Daoy (cell line): ENCODE data around the gene ACKR3. TPM values are rescaled to one million over a fixed set of nuclear protein-coding genes. Genes with fewer than 3 reads are reported as not detected.

Experiments used
- DNase-seq: peaks from one replicate; pipeline ENCODE4 v3.0.0-alpha.2; 2015; ENCODE audit warnings: low read depth
- total RNA-seq: library from RNA; depleted of rRNA; stranded (reverse); fragments of >200 nt; shearing (Covaris generic); gene quantifications from 2 replicates; pipeline ENCODE4 v1.2.3, GENCODE V29; 2014

ACKR3 gene
- total RNA-seq, 1 experiment from 2014 or later, result 6.3 TPM

DNA sequence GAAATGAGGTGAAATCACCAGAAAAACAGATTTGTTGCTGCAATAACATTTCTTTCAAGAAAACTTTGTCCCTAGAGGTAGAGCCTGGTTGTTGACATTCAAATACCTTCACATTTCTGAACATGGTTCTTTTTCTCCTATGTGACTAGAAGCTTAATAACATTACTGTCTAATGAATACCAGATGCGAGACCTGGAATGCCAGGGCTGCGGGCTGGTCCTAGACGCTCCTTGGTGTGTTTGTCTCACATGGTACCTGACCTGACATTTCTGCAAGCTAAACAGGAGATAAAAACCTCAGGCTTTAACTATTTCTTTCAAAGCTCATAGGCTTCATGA is 38.5 kb downstream of the ACKR3 start:
- DNase-seq, result no peak

DNA sequence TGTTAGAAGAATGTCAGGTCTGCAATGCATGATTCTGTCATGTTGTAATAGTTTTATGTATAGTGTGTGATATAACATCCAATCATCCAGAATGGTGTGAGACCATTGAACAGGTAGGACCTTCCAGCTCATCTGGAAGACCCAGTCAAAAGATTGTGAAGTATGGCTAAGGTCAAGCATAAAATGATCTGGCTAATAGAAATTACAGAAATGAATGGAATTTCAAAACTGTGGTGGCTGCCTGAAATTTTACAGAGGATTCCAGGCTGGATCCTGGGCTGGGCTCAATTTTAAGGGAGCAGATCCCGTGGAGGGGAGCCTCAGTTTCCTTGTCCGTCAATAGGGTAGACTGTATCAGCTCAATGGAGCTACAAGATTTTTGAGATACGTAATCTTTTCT is 39.1 kb downstream of the ACKR3 start:
- no peak for DNase-seq

DNA sequence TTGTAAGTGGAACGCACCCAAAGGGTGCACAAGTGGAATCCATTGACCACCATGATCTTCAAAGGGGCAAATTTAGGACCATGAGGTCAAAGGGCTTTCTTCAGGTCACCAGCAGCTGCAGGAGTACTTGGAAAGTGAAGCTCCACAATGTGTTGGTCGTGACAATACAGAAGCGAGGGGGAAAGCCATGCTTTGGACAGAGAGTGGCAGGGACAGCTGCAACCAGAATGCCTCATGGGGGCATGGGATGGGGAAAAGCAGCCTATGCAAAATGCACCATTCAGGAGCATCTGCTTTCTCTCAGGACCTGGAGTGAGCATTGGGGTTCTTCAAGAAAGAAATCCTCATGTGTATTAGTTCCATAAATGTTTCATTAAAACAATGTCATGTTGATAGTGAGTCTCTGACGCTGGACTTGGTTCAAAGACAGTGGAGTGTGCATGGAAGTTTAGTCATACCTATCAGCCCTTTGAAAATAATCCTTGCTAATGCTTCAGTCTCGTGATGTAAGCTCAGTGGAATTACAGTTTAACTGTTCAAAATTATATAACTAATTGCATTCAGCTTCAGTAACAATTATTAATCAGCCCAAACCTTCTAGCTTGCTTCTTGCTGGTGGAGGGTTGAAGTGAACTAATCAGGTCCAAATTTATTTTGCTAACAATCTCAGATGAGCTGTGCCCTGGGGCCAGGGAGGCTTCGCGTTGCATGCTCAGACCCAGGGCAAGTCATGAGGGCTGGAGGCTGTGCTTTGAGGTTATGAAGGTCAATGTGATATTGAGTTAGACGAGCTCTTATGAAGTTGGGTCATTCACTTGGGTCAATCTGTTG is 41.6 kb downstream of the ACKR3 start:
- no peak for DNase-seq

- no peak for DNase-seq
These were observed 43.1 kb downstream of the ACKR3 start for GRCh38 chr2:236612737-236613136.

GRCh38 chr2:236613612-236614011 is 44.0 kb downstream of the ACKR3 start:
- no peak for DNase-seq

DNA sequence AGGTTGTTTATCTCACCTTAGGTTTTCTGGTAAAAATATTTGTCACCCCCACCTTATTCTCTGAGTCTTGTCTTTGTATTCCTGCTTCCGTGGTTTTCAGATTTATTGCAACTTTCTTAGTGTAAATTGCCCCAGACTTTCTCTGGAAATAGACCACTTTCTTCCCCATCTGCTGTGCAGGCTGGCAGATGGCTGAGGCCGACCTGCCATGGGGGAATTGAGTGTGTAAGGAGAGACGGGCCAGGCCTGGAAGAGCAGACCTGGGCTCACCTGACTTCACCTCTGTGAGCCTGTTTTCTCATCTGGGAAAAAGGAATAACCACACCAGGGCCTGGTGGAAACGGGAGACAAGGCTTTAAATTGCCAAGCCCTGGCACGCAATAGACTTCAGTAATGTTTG is 44.9 kb downstream of the ACKR3 start:
- no peak for DNase-seq

DNA sequence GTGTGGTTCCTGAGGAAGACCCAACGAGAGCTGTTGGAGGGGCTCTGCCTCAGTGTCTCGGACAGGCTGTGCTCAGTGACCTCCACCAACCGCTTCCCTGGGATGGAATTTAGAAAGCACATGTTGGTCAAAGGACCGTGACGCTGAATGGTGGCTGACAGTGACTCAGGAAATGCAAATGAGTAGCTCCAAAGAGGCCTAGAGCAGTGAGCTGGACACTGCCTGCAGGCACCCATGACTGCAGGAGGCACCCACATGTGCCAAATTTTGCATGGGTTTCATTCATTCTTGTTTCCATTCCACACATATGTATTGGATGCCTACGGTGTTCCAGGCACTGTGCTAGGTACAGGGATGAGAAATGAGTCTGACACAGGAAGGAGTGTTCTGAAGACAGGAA is 46.4 kb downstream of the ACKR3 start:
- DNase-seq, result no peak

GRCh38 chr2:236616624-236617023 is 47.0 kb downstream of the ACKR3 start:
- DNase-seq, result no peak

GRCh38 chr2:236617221-236617737 is 47.7 kb downstream of the ACKR3 start:
- DNase-seq, result no peak

DNA sequence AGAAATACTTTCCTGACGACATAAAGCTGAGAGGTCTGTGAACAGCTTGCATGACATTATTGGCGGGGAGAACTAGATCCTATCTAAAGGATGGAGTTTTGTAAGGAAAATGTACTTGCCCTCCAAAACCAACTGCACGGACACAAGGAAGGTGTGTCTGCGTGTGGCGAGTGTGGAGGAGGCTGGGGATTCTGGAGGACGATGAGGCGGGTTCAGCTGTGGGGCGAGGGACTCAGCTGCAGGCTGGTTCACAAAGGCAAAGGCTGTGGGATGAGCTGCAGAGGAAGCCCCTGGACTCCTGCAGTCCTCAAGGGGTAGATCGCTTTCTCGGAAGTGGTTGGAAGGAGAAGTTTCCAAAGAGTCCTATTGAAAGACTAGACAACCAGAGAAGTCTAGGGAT is 48.2 kb downstream of the ACKR3 start:
- DNase-seq, result no peak

DNA sequence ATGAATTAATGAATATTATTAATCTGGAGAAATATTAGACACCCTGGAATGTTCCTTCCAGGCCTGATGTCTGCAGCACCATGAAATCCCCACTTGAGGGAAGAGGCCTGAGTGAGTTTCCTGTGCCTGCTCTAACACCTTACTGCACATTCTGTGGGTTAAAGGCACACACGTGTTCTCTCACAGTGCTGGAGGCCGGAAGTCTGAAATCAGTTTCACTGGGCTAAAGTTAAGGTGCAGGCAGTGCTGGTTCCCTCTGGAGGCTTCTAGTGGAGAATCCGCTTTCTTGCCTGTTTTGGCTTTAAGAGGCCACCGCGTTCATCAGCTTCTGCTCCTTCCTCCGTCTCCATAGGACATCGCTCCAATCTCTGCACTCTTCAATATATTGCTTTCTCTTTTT is 48.7 kb downstream of the ACKR3 start:
- peak; percentile 6 for DNase-seq

- no peak for DNase-seq
These were observed 50.4 kb downstream of the ACKR3 start for GRCh38 chr2:236619910-236620612.

- no peak for DNase-seq
These were observed 52.2 kb downstream of the ACKR3 start for GRCh38 chr2:236621786-236622185.

- no peak for DNase-seq
These were observed 52.6 kb downstream of the ACKR3 start for GRCh38 chr2:236622201-236622600.

GRCh38 chr2:236622660-236623059 is 53.0 kb downstream of the ACKR3 start:
- DNase-seq, result no peak

DNA sequence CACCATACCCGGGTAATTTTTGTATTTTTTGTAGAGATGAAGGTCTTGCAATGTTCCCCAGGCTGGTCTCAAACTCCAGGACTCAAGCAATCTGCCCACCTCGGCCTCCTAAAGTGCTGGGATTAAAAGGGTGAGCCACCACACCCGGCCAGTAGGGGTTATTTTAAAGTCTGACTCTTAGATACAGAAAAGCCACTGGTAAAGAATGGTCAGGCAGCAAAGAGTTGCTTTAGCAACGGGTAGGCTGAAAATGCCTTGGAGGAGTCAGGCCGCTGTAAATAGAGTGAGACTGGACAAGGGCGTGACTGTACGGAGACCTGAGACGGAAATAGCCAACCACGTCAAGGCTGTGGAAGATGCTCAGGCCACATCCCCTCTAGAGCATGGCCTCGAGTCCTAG is 54.2 kb downstream of the ACKR3 start:
- DNase-seq, result no peak

GRCh38 chr2:236625156-236625690 is 55.6 kb downstream of the ACKR3 start:
- no peak for DNase-seq

DNA sequence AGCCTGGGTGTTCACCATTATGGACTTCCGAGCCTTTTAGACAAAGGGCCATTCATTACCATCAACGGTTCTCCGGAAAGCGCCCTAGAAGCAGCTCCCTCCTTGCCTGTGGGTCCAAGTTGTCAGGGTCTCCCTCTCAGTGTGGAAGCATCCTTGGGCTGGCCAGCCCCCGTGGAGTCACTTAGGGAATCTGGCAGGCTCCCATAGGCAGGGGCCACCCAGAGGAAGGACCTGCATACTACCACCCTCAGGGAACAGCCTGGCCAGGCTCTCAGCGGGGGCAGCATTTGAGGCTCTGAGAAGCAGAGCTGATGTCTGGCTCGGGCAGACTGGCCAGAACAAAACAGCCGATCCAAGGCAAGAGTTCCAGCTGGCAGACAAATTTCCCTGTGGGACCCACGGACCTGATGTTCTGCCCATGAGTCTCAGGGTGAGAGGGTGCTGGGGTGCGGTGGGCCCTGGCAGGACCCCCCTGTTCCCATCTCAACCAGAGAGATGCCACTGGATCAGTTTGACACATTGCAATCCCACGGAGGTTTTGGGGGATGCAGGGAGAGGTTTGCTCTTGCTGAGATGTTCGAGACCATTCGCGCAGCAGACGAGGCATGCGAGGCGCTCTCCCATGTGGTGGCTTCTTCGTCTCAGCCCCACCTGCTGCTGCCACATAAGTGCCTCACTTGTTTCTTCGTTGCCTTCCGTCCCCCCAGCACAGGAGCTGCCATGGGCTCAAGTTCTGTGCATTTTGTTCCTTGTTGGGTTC is 56.9 kb downstream of the ACKR3 start:
- DNase-seq, result no peak

DNA sequence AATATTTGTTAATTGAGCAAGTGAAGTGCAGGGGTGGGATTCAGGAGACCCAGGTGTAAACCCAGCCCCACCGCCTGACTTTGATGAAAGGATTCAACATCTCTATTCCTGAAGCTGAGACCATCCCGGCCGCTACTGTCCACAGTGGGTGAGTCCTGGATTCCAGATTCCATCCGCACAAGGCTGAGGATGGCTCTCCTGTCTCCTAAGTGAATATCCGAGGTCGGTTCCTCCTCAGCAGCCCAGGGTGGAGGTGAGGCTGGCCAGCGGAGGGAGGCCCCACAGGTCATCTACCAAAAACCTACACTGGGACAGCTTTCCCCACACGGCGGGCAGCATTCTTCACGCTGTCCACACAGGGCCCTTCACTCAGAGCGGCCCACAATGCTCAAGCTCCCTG is 57.6 kb downstream of the ACKR3 start:
- DNase-seq, result no peak

- DNase-seq, result no peak
These were observed 58.2 kb downstream of the ACKR3 start for GRCh38 chr2:236627841-236628240.

- DNase-seq, result no peak
These were observed 58.8 kb downstream of the ACKR3 start for GRCh38 chr2:236628256-236628901.
